Naive B cell (primary cell): ENCODE measurements around the gene RAX2. TPM values are rescaled to one million over a fixed set of nuclear protein-coding genes. Genes with fewer than 3 reads are reported as not detected.
A peak's percentile ranks its signal among the peaks of the same experiment; 100 is the strongest.

ENCODE experiments used
- ATAC-seq, 2 donors: fragments of 150-1000 bp; cut with Tn5 transposase; 2 replicates each; pipeline ENCODE4 v1.10.0; 2021; ENCODE audit warnings: low read depth in 2 of 2, mild to moderate bottlenecking in 2 of 2, moderate library complexity in 2 of 2
- DNase-seq: peaks from one replicate; pipeline ENCODE4 v3.0.0; 2022
- H3K27ac Mint-ChIP-seq, 6 donors: one replicate each; pipeline ENCODE4 v1.8.0; 2020 to 2022; ENCODE audit warnings: mild to moderate bottlenecking in 6 of 6, mixed read lengths in 6 of 6, moderate library complexity in 5 of 6, inconsistent platforms in 2 of 6
- H3K27me3 Mint-ChIP-seq, 3 donors: one replicate each; pipeline ENCODE4 v1.8.0; 2021 to 2022; ENCODE audit warnings: mixed read lengths in 3 of 3, mild to moderate bottlenecking in 1 of 3
- H3K36me3 Mint-ChIP-seq, 2 donors: one replicate each; pipeline ENCODE4 v1.8.0; 2020 to 2022; ENCODE audit warnings: mixed read lengths in 2 of 2, inconsistent platforms in 1 of 2, mild to moderate bottlenecking in 1 of 2
- H3K4me1 Mint-ChIP-seq, 3 donors: one replicate each; pipeline ENCODE4 v1.8.0; 2020 to 2022; ENCODE audit warnings: mixed read lengths in 3 of 3, inconsistent platforms in 1 of 3, mild to moderate bottlenecking in 1 of 3, moderate library complexity in 1 of 3
- H3K4me3 Mint-ChIP-seq, 8 donors: one replicate each; pipeline ENCODE4 v1.8.0; 2020 to 2022; ENCODE audit warnings: mild to moderate bottlenecking in 8 of 8, mixed read lengths in 8 of 8, moderate library complexity in 8 of 8, inconsistent platforms in 2 of 8
- H3K9me3 Mint-ChIP-seq, 7 donors: one replicate each; pipeline ENCODE4 v1.8.0; 2020 to 2022; ENCODE audit warnings: mixed read lengths in 7 of 7, mild to moderate bottlenecking in 5 of 7, inconsistent platforms in 2 of 7, moderate library complexity in 1 of 7
- polyA plus RNA-seq, 6 donors: library from polyadenylated mRNA; unstranded; fragments of 300-500 nt; fragmentation: Illumina TruSeq; gene quantifications; one replicate each; pipeline ENCODE4 v1.2.3, GENCODE V29; 2021; ENCODE audit warnings: low read depth in 6 of 6

The RAX2 gene
- polyA plus RNA-seq, 6 donors from 2014 or later: 0.20 TPM; not detected in 5

DNA sequence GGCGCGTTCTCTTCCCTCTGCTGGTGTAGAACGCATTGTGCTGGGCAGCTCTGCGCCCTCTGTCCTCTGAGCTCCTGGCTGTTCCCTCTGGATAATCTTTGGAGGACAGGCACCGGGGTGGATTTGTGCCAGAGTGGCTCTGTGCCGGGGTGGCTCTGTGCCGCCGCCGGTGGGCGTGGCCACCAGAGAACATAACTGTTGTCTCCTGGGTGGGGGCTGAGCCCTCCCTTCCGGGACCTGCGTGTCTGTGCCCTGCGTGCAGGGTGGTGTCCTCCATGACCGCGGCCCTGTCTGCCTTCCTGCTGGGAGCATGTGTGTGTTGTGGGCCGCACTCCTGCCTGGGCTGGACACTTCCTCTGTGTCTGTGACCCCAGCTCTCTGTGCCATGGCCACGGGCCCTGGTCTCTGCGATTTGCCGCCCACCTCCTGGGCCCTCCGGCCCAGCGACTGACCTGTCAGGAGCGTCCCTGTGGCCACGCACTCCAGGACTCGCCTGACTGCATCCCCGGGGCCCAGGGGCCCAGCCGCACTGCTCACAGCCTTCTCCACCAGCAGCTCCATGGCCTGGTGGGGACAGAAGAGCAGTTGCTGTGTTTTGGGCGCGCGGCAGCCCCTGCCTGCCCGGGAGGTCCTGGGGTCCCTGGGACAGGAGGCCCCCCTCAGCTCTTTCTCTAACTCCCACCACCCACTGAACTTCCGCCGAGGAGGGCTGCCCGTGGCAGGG lies 36.6 kb upstream of the RAX2 start:
- Mint-ChIP-seq H3K4me3 (no peak overlapping the region), H3K36me3 (no peaks in the 10 kb centered on the region), H3K4me1 (peaks cover 32 to 42% (median 41%) of the 10 kb centered on the region in 3 donors), H3K27me3 (peaks cover 0 to 4% (median 1%) of the 10 kb centered on the region in 3 donors), H3K27ac (peak overlapping the region in 4 of 6 donors; percentile 29 to 97 (median 56)), H3K9me3 (peaks cover 0 to 4% (median 1%) of the 10 kb centered on the region in 7 donors)
- ATAC-seq (no peak), DNase-seq (no peak)

DNA sequence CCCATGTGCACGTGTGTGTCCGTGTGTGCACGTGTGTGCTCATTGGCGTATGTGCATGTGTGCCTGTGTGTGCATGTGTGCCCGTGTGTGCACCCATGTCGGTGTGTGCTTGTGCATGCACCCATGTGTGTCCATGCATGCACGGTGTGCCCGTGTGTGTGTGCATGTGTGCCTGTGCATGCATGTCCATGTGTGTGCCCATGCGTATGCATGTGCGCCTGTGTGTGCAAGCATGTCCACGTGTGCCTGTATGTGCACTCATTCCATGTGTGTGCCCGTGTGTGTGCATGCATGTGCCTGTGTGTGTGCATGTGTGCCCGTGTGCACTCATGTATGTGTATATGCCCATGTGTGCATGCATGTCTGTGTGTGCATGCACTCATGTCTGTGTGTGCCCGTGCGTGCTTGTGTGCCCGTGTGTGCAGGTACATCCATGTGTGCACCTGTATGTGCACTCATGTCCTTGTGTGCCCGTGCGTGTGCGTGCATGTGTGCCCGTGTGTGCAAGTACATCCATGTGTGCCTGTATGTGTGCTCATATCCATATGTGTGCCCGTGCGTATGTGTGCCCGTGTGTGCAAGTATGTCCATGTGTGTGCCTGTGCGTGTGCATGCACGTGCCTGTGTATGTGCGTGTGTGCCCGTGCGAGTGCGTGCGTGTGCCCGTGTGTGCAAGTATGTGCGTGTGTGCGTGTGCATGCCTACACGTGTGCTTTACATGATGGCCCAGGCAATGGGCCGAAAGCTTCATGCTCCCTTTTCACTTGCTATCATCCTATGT lies 35.7 kb upstream of the RAX2 start:
- H3K27ac Mint-ChIP-seq: peak overlapping the region in 1 of 6 donors; percentile 66
- no peaks in the 10 kb centered on the region for H3K36me3 Mint-ChIP-seq
- peaks cover 0 to 11% (median 9%) of the 10 kb centered on the region in 3 donors for H3K27me3 Mint-ChIP-seq
- peaks cover 0 to 4% (median 1%) of the 10 kb centered on the region in 7 donors for H3K9me3 Mint-ChIP-seq
- ATAC-seq: no peak
- no peak overlapping the region for H3K4me3 Mint-ChIP-seq
- no peak for DNase-seq
- H3K4me1 Mint-ChIP-seq: peaks cover 25 to 34% (median 34%) of the 10 kb centered on the region in 3 donors

DNA sequence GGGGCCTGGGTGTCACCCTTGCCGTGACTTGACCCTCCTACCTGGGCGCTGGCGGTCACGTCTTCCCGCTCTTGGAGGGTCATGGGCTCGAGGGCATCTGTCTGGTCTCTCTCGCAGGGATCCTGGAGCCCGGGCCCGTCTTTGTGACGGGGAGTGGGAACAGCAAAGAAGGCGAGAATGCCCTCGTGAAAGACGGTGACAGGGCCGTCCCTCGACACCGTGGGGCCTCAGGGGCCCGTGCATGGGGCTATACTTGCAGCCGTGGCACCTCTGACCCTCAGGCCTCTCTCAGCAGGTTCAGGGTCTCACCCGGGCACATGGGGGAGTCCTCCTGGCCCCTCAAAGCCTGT lies 35.1 kb upstream of the RAX2 start:
- no peak for DNase-seq
- Mint-ChIP-seq H3K27me3 (peaks cover 0 to 18% (median 12%) of the 10 kb centered on the region in 3 donors), H3K4me3 (no peak overlapping the region), H3K4me1 (peaks cover 19 to 28% (median 28%) of the 10 kb centered on the region in 3 donors), H3K36me3 (no peaks in the 10 kb centered on the region), H3K9me3 (peaks cover 0 to 4% (median 0%) of the 10 kb centered on the region in 7 donors), H3K27ac (no peak overlapping the region)
- ATAC-seq: no peak

DNA sequence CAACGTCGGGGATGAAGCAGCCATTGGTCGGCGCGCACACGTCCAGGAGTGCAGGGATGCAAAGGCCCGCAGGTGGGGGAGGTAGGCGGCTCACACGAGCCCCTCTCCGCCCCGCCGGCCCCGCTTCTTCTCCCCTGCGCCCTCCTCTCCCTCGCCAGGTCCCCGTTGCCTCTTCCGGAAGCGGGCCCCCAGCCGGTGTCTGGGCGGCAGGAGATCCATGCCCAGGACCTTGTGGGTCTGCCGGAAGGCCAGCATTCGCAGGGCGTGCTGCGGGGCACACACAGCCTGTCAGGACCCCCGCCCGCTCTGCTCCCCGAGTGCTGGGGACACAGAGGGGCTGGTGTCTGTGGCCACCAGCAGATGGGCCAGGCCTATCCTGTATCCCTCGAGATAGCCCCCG lies 33.8 kb upstream of the RAX2 start:
- Mint-ChIP-seq H3K27ac (no peak overlapping the region), H3K4me1 (peaks cover 22 to 34% (median 27%) of the 10 kb centered on the region in 3 donors), H3K4me3 (no peak overlapping the region)

DNA sequence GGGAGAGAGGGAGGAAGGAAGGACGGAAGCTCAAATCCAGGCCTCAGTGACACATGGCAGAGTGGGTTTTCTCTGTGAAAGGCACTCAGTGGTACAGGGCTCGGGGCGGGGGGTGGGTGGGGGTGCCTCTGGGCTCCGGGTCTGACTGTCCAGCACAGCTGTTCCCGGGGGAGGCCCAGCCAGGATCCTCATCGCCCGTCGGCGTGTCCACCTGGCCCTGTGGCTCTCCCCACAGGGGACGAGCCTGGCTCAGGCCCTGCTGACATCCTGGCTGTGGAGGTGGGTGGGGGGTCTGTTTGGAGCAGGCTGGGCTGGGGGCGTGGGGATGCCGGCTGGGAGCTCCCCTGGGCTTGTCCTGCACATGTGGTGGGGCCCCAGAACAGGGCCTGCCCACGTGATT lies 32.4 kb upstream of the RAX2 start:
- Mint-ChIP-seq H3K27me3 (peaks cover 0 to 25% (median 12%) of the 10 kb centered on the region in 3 donors), H3K9me3 (peaks cover 0 to 4% (median 0%) of the 10 kb centered on the region in 7 donors), H3K4me1 (peaks cover 15 to 23% (median 18%) of the 10 kb centered on the region in 3 donors), H3K4me3 (no peak overlapping the region), H3K27ac (no peak overlapping the region), H3K36me3 (no peaks in the 10 kb centered on the region)
- DNase-seq (no peak), ATAC-seq (no peak)

More for the DNA sequence above, 33.8 kb upstream of the RAX2 start:
- Mint-ChIP-seq H3K9me3 (peaks cover 0 to 4% (median 0%) of the 10 kb centered on the region in 7 donors), H3K36me3 (no peaks in the 10 kb centered on the region), H3K27me3 (peaks cover 0 to 25% (median 12%) of the 10 kb centered on the region in 3 donors)
- DNase-seq (no peak), ATAC-seq (no peak)

DNA sequence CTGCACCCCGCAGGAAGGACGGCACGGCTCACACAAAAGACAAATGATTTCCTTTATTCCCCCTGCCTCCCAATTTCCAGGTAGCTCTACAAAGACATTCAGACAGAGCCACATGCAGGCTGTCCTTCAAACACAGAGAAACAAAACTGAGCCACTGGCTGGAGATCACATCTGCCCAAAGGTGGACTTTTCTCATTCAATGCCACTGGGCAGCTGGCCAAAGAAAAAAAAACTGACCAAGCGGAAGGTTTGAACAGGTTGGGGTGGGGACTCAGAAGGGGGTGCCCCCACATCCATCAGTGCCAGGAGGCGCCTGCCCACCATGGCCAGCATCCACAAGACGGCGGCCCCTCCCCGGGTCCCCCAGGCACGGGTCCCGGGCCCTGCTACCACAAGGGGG lies 32.0 kb upstream of the RAX2 start:
- ATAC-seq (no peak), DNase-seq (no peak)
- peaks cover 0 to 4% (median 0%) of the 10 kb centered on the region in 7 donors for H3K9me3 Mint-ChIP-seq
- peaks cover 10 to 18% (median 18%) of the 10 kb centered on the region in 3 donors for H3K4me1 Mint-ChIP-seq
- H3K36me3 Mint-ChIP-seq: no peaks in the 10 kb centered on the region
- peak overlapping the region in 2 of 6 donors; percentile 65 to 72 for H3K27ac Mint-ChIP-seq
- no peak overlapping the region for H3K4me3 Mint-ChIP-seq
- peaks cover 0 to 25% (median 12%) of the 10 kb centered on the region in 3 donors for H3K27me3 Mint-ChIP-seq

DNA sequence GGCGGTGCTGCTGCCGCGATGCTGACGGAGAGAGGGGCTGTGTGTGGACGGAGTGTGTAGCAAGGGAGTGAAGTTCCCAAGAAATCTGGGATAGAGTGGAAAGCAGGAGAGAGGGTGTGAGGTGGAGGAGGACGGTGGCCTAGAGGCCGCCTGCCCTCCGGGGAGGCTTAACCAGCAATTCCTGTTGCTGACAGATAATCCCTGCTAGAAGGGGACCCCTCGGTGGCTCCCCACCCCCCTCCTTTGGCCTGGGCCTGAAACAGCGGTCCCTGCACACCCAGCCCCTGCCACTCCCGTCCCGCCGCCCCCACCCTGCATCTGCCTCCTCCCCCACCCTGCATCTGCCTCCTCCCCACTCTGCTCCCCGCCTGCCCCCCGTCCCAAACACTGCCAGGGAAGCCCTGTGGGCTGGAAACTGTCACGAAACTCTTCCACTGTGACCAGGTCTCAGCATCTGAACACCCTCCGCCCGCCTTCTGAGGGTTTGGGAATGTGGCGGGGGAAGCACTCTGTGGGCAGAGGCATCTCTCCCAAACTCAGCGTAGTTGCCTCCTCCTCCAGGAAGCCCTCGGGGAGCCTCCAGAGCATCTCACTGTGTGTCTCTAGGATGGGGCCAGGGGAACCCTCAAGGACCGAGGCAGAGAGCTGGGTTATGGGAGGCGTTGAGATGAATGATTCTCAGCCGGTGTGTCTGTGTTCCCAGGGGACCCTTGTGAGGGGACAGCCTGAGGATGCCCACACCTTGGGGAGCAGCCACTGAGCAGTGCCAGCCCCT lies 31.3 kb upstream of the RAX2 start:
- Mint-ChIP-seq H3K36me3 (no peaks in the 10 kb centered on the region), H3K4me1 (peaks cover 9 to 15% (median 12%) of the 10 kb centered on the region in 3 donors), H3K4me3 (peak overlapping the region in 1 of 8 donors; percentile 30), H3K27ac (no peak overlapping the region), H3K9me3 (peaks cover 0 to 4% (median 0%) of the 10 kb centered on the region in 7 donors), H3K27me3 (peaks cover 0 to 25% (median 12%) of the 10 kb centered on the region in 3 donors)
- ATAC-seq (no peak), DNase-seq (no peak)

DNA sequence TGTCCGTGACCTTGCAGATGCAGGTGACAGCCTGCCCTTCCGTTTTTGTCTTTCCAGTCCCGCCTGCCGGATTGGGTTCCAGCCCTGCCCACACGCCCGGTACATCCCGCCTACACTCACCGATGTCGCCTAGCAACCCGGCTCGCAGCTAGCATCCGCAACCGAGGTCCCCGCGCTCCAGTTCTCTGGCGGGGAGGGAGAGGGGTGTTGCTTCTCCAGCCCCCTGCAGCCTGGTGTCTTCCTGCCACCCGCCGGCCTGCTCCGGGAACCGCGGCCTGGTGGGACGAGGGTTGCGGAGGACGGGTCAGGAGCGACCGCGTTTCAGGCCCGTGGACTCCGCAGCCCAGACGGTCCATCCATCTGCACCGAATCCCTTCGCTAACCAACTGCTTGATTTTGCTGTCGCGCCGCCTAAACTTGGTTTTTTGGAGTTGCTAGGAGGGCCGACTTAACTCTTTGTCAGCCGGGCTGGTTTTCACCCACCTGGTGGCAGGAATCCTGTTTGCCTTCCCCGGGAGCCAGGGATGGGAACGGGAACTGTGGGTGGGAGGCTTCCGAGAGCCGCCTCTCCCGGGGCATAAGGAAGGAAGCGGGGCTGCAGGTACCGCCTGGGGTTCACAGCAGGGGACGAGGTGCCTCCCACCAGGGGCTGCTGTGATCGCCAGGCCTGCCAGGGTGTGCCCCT lies 29.5 kb upstream of the RAX2 start:
- Mint-ChIP-seq H3K36me3 (peaks cover 0 to 6% of the 10 kb centered on the region in 2 donors), H3K27me3 (peaks cover 0 to 31% (median 12%) of the 10 kb centered on the region in 3 donors), H3K4me1 (peaks cover 6 to 13% (median 10%) of the 10 kb centered on the region in 3 donors), H3K9me3 (peaks cover 4 to 6% (median 4%) of the 10 kb centered on the region in 7 donors), H3K4me3 (peak overlapping the region in 7 of 8 donors; percentile 40 to 83 (median 55)), H3K27ac (peak overlapping the region in 3 of 6 donors; percentile 33 to 89 (median 50))
- ATAC-seq: peak; percentile 88 to 91
- DNase-seq: peak; percentile 62

DNA sequence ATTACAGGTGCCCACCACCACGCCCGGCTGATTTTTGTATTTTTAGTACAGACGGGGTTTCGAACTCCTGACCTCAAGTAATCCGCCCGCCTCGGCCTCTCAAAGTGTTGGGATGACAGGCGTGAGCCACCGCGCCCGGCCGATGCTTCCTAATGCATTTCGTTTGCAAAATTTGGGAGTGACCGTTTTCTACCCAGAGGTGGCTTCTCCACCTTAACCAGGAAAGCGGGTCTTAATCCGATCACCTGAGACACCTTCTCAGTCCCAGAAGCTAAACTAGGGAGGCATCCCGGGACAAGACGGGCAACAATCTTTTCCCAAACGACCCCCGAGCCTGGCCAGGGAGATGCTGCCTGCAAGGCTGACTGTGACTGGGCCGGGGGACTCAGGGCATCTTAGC lies 29.0 kb upstream of the RAX2 start:
- Mint-ChIP-seq H3K9me3 (peaks cover 6 to 11% (median 7%) of the 10 kb centered on the region in 7 donors), H3K27ac (peak overlapping the region in 1 of 6 donors; percentile 38), H3K4me3 (peak overlapping the region in 6 of 8 donors; percentile 40 to 83 (median 62)), H3K4me1 (peaks cover 6 to 11% (median 10%) of the 10 kb centered on the region in 3 donors), H3K36me3 (peaks cover 0 to 9% of the 10 kb centered on the region in 2 donors), H3K27me3 (peaks cover 0 to 32% (median 12%) of the 10 kb centered on the region in 3 donors)
- DNase-seq: no peak
- ATAC-seq: no peak

DNA sequence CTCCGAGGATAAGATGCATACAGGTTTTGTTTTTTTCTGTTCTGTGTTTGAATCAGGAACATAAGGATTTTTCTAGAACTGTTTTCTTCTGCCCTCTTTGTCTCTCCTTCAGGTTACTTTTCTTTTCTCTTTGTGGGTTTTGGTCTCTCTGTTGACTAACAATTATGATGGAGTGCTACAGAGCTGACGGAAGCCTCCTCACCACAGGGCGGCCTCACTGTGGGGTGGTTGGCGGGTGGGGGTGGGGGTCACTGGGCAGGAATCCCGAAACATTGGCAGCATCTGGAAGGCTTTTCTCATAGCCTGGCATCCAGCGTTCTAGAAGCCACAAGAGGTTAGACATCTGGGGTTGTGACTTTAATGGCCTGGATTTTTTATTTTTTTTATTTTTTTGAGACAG lies 26.1 kb upstream of the RAX2 start:
- Mint-ChIP-seq H3K27ac (no peak overlapping the region), H3K4me3 (no peak overlapping the region), H3K9me3 (peaks cover 6 to 11% (median 7%) of the 10 kb centered on the region in 7 donors), H3K36me3 (peaks cover 0 to 9% of the 10 kb centered on the region in 2 donors), H3K4me1 (peaks cover 2 to 11% (median 10%) of the 10 kb centered on the region in 3 donors), H3K27me3 (peaks cover 0 to 23% (median 6%) of the 10 kb centered on the region in 3 donors)
- no peak for ATAC-seq
- no peak for DNase-seq

DNA sequence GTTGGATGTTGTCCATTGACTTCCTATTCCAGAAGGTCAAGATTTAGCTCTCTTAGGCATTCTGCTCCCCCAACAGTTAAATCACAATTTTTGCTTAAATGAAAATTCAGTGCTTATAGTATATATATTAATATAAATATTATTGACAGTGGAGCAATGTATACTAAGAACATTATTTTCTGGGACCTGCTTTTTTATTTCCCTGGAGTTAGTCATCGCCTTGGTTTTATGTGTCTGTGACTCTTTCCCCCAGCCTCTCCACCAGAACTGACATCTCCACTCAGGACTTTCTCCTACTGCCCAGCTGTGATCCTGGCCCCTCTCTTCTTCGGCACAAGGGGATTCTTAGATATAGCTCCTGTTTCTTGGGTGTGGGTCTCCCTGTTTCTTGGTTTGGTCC lies 24.3 kb upstream of the RAX2 start:
- Mint-ChIP-seq H3K27ac (peak overlapping the region in 1 of 6 donors; percentile 28), H3K27me3 (peaks cover 0 to 13% (median 0%) of the 10 kb centered on the region in 3 donors), H3K4me3 (no peak overlapping the region), H3K4me1 (peaks cover 2 to 10% (median 4%) of the 10 kb centered on the region in 3 donors), H3K36me3 (peaks cover 0 to 15% of the 10 kb centered on the region in 2 donors), H3K9me3 (peaks cover 7 to 16% (median 9%) of the 10 kb centered on the region in 7 donors)
- DNase-seq (no peak), ATAC-seq (no peak)

DNA sequence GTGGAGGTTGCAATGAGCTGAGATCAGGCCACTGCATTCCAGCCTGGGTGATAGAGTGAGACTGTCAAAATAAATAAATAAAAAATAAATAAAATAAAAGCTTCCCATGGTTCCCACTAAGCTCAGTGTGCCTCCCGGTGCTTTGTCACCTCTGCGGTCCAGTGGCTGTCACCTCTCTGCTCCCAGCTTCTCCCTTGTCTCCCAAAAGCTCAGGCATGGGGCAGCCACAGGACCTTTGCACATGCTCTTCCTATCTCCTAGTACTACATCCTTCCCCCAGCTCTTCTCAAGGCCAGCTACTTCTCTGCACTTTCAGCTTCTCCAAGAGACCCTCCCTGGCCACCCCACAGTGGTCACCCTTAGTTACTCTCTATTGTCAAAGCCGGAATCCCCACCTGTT lies 21.8 kb upstream of the RAX2 start:
- peak overlapping the region in 1 of 8 donors; percentile 5 for H3K4me3 Mint-ChIP-seq
- ATAC-seq (no peak), DNase-seq (no peak)
- peaks cover 0 to 13% (median 4%) of the 10 kb centered on the region in 3 donors for H3K27me3 Mint-ChIP-seq
- H3K9me3 Mint-ChIP-seq: peaks cover 7 to 18% (median 10%) of the 10 kb centered on the region in 7 donors
- peaks cover 0 to 10% (median 2%) of the 10 kb centered on the region in 3 donors for H3K4me1 Mint-ChIP-seq
- peaks cover 0 to 17% of the 10 kb centered on the region in 2 donors for H3K36me3 Mint-ChIP-seq
- peak overlapping the region in 1 of 6 donors; percentile 62 for H3K27ac Mint-ChIP-seq
